Stomach (tissue), 9 donors: Measurements from ENCODE around the gene ALDH1A2. TPM values are rescaled to one million over a fixed set of nuclear protein-coding genes. Genes with fewer than 3 reads are reported as not detected.

Source experiments
- DNase-seq, 2 donors: peaks; one replicate each; pipeline versions ENCODE4 v3.0.0 to v3.0.0-alpha.2; 2013 to 2019
- H3K27ac ChIP-seq, 5 donors: fragments of 200-600 bp in 4 of 5; sonication (generic) in 4 of 5; one replicate each; pipeline ENCODE4 v1.5.1; 2013 to 2019; ENCODE audit warnings: mild to moderate bottlenecking in 1 of 5, moderate library complexity in 1 of 5
- H3K27me3 ChIP-seq, 3 donors: fragments of 200-600 bp; sonication (generic); one replicate each; pipeline ENCODE4 v1.5.1; 2017 to 2019; ENCODE audit warnings: mixed run types in 1 of 3
- H3K36me3 ChIP-seq, 4 donors: fragments of 200-600 bp; sonication (generic); 1 replicate in 3 of 4; 2 replicates in 1 of 4; pipeline ENCODE4 v1.5.1; 2016 to 2019
- H3K4me1 ChIP-seq, 4 donors: fragments of 200-600 bp; sonication (generic); one replicate each; pipeline ENCODE4 v1.5.1; 2016 to 2019
- H3K4me3 ChIP-seq, 4 donors: fragments of 200-600 bp; sonication (generic) in 3 of 4; one replicate each; pipeline ENCODE4 v1.5.1; 2016 to 2019; ENCODE audit warnings: mild to moderate bottlenecking in 1 of 4
- H3K9me3 ChIP-seq, 4 donors: fragments of 200-600 bp; sonication (generic); one replicate each; pipeline ENCODE4 v1.5.1; 2016 to 2019
- CTCF ChIP-seq, 7 experiments: fragments of 450-650 bp in 4 of 7; fragments of 200-600 bp in 3 of 7; sonication (generic) in 3 of 7; IDR thresholded peaks; one replicate each; pipeline ENCODE4 v1.5.1; 2016 to 2019; ENCODE audit warnings: antibody characterized with exemption in 7 of 7, control low read depth in 2 of 7, mild to moderate bottlenecking in 1 of 7
- EP300 ChIP-seq: sonication (generic); formaldehyde crosslinking; IDR thresholded peaks from one replicate; pipeline ENCODE4 v1.6.1; 2017; ENCODE audit warnings: antibody characterized with exemption
- POLR2A ChIP-seq, 4 donors: fragments of 450-650 bp; IDR thresholded peaks; one replicate each; pipeline ENCODE4 v1.6.1; 2016; ENCODE audit warnings: antibody characterized with exemption in 4 of 4, control low read depth in 2 of 4, mild to moderate bottlenecking in 1 of 4, moderate library complexity in 1 of 4
- POLR2AphosphoS5 ChIP-seq, 3 donors: sonication (generic); formaldehyde crosslinking; IDR thresholded peaks; one replicate each; pipeline ENCODE4 v1.6.1; 2016; ENCODE audit warnings: antibody characterized with exemption in 3 of 3
- WGBS, 5 donors: extraction: QIAGEN DNeasy Blood & Tissue Kit in 3 of 5; methylation state at CpG; one replicate each; pipeline versions ENCODE4 v1.1.5 to v1.1.7; 2013 to 2018; 5-methylcytosine and 5-hydroxymethylcytosine counted together
- intact Hi-C: fragments of 100-400 bp; cut with DNase I; formaldehyde crosslinking; loops from one replicate; pipeline ENCODE4 v1.15.1; 2023; ENCODE audit warnings: low total_unique reads
- polyA plus RNA-seq, 3 donors: library from polyadenylated mRNA; stranded (reverse); fragments of 200-250 nt; gene quantifications; one replicate each; pipeline ENCODE4 v1.2.3, GENCODE V29; 2013
- total RNA-seq, 5 donors: library from RNA; depleted of rRNA; stranded (reverse); fragments of >200 nt; gene quantifications; one replicate each; pipeline versions ENCODE4 v1.1.0 to v1.2.3, GENCODE V29; 2014 to 2016
- donor health status: healthy with polysubstance abuse.
- donor health status: Bipolar disorder and iron deficiency.
- donor health status: healthy.

Gene ALDH1A2
- total and polyA plus RNA-seq, 8 donors = 0.15 to 4.4 (median 1.1) TPM; not detected in 2

GRCh38 chr15:57994221-57995049 is 71.1 kb downstream of the ALDH1A2 start:
- intact Hi-C loops = no loop called here
- DNase-seq = peak in 1 of 2 donors; percentile 20
- Histone ChIP-seq H3K27me3 (peaks cover 0 to 5% (median 0%) of the 10 kb centered on the region in 3 donors), H3K9me3 (no peaks in the 10 kb centered on the region), H3K4me1 (no peaks in the 10 kb centered on the region), H3K27ac (no peak overlapping the region), H3K36me3 (no peaks in the 10 kb centered on the region), H3K4me3 (no peak overlapping the region)
- TF ChIP-seq EP300 = no peak
- TF ChIP-seq POLR2A (IDR thresholded peaks at IDR 0.05) = no peak
- TF ChIP-seq CTCF (IDR thresholded peaks at IDR 0.05) = no peak
- no peak for TF ChIP-seq POLR2AphosphoS5 (IDR thresholded peaks at IDR 0.05)
- 33 to 50% (median 40%) methylated on average over 3 of the region's 3 CpGs for WGBS, 5 donors

- no peak for TF ChIP-seq CTCF (IDR thresholded peaks at IDR 0.05)
- no peak for TF ChIP-seq EP300
- no peak for TF ChIP-seq POLR2AphosphoS5 (IDR thresholded peaks at IDR 0.05)
- TF ChIP-seq POLR2A (IDR thresholded peaks at IDR 0.05) = no peak
- intact Hi-C loops = no loop called here
- no peaks in the 10 kb centered on the region for H3K4me1 ChIP-seq
Measured at GRCh38 chr15:57993409-57994145, 71.9 kb downstream of the ALDH1A2 start.

DNA sequence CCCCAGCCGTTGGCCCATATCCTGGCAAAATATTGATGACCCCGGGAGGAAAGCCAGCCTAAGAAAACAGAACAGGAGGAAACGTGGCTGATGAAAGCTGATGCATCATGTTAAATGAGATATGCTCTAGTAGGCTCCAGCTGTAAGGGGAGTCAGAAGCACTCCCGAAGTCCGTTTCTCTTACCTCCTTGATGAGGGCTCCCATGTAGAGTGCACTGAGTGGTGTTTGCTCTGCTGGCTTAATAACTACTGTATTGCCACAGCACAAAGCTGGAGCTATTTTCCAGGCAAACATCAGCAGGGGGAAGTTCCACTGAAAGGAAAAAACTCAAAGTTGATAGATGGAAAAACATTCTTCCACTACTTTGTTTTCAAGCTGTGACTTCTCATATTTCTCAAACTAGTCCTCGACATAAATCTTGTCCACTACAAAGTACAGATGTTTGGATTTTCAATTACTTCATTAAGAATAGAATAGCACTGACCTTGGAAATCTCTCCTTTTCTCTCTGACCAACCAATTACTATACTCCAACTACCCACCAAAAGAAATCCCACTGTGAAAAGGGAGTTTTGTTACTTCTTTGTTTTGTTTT is 72.7 kb downstream of the ALDH1A2 start:
- 54 to 68% (median 63%) methylated on average over 6 of the region's 6 CpGs for WGBS, 5 donors
- no peak overlapping the region for H3K4me3 ChIP-seq
- peak in 1 of 2 donors; percentile 7 for DNase-seq
- no peak for TF ChIP-seq POLR2A (IDR thresholded peaks at IDR 0.05)
- TF ChIP-seq EP300 = no peak
- intact Hi-C loops = no loop called here
- H3K27ac ChIP-seq = no peak overlapping the region
- peaks cover 0 to 5% (median 0%) of the 10 kb centered on the region in 3 donors for H3K27me3 ChIP-seq
- no peaks in the 10 kb centered on the region for H3K4me1 ChIP-seq
- no peaks in the 10 kb centered on the region for H3K36me3 ChIP-seq
- no peaks in the 10 kb centered on the region for H3K9me3 ChIP-seq

More at GRCh38 chr15:57993409-57994145, 71.9 kb downstream of the ALDH1A2 start:
- H3K4me3 ChIP-seq = no peak overlapping the region
- DNase-seq = peak in 1 of 2 donors; percentile 7
- H3K9me3 ChIP-seq = no peaks in the 10 kb centered on the region
- peaks cover 0 to 5% (median 0%) of the 10 kb centered on the region in 3 donors for H3K27me3 ChIP-seq
- H3K36me3 ChIP-seq = no peaks in the 10 kb centered on the region
- whole genome bisulfite sequencing, 5 donors = 47 to 64% (median 61%) methylated on average over 3 of the region's 3 CpGs
- no peak overlapping the region for H3K27ac ChIP-seq

DNA sequence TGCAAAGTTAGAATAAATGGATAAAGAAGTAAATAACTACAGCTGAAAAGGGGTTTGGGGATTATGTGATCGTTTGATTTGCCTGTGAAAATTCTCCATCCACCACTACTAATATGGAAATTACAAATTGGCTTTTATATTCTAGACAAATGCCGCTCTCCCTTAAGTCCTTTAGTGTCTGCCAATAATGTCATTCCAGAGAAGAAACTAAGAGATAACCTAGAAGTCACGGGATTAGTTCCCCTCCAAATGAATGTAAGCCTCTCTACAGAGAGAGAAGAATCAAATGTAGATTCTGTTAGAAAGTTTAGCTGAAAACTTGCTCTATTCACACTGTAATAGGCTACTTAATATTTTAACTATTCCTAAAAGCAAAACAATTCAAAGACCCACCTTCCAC is 92.0 kb downstream of the ALDH1A2 start:
- no peak for TF ChIP-seq CTCF (IDR thresholded peaks at IDR 0.05)
- no peak for TF ChIP-seq POLR2A (IDR thresholded peaks at IDR 0.05)
- no peak for TF ChIP-seq POLR2AphosphoS5 (IDR thresholded peaks at IDR 0.05)
- TF ChIP-seq EP300 = no peak

More for the DNA sequence above, 92.0 kb downstream of the ALDH1A2 start:
- H3K4me1 ChIP-seq = no peaks in the 10 kb centered on the region
- WGBS, 5 donors = 65 to 80% (median 68%) methylated on average over 3 of the region's 3 CpGs
- no peaks in the 10 kb centered on the region for H3K36me3 ChIP-seq
- intact Hi-C loops = no loop called here
- H3K27me3 ChIP-seq = no peaks in the 10 kb centered on the region
- H3K9me3 ChIP-seq = no peaks in the 10 kb centered on the region
- H3K27ac ChIP-seq = no peak overlapping the region
- no peak for DNase-seq
- no peak overlapping the region for H3K4me3 ChIP-seq
